CD4-positive, alpha-beta T cell treated with Interleukin-15 for 4 hours (primary cell): Measurements from ENCODE around the gene CRHR2.

Experiments
- DNase-seq: peaks from one replicate; pipeline ENCODE4 v3.0.0-alpha.2; 2020; ENCODE audit warnings: low spot score

The CRHR2 gene

GRCh38 chr7:30618080-30618676, 64.1 kb downstream of the CRHR2 start:
- DNase-seq: no peak

GRCh38 chr7:30617359-30617758, 64.9 kb downstream of the CRHR2 start:
- no peak for DNase-seq

- no peak for DNase-seq
Observed at GRCh38 chr7:30616318-30616717, 65.9 kb downstream of the CRHR2 start.

- no peak for DNase-seq
Observed at GRCh38 chr7:30613366-30614325, 68.6 kb downstream of the CRHR2 start.

- no peak for DNase-seq
Observed at GRCh38 chr7:30612658-30613265, 69.5 kb downstream of the CRHR2 start.

- no peak for DNase-seq
Observed at GRCh38 chr7:30605832-30606231, 76.4 kb downstream of the CRHR2 start.

- no peak for DNase-seq
Observed at GRCh38 chr7:30604901-30605300, 77.4 kb downstream of the CRHR2 start.
